CD14-positive monocyte (primary cell): ENCODE measurements around the gene SUMO3. TPM values are rescaled to one million over a fixed set of nuclear protein-coding genes. Genes with fewer than 3 reads are reported as not detected.
A peak's percentile ranks its signal among the peaks of the same experiment; 100 is the strongest.

Experiments used
- DNase-seq, 3 donors: peaks; one replicate each; pipeline ENCODE4 v3.0.0-alpha.2; 2011 to 2022
- H2AFZ ChIP-seq: 2 replicates; pipeline ENCODE4 v1.6.0; 2012; ENCODE audit warnings: mild to moderate bottlenecking, low read depth, low read length, inconsistent platforms; ENCODE audit not compliant: insufficient read depth, poor library complexity, severe bottlenecking
- H3K27ac ChIP-seq, 2 donors: 1 replicate in 1 of 2; 2 replicates in 1 of 2; pipeline ENCODE4 v1.5.1; 2012 to 2013; ENCODE audit warnings: low read length in 2 of 2, control low read depth in 1 of 2, inconsistent platforms in 1 of 2, low read depth in 1 of 2, mild to moderate bottlenecking in 1 of 2
- H3K27me3 ChIP-seq, 2 donors: one replicate each; pipeline versions ENCODE4 v1.6.0 to v1.6.1; 2011 to 2013; ENCODE audit warnings: low read length in 2 of 2; ENCODE audit not compliant: control insufficient read depth in 2 of 2, insufficient read depth in 2 of 2
- H3K36me3 ChIP-seq, 2 donors: replicated peaks in 1 of 2; 1 replicate in 1 of 2; 2 replicates in 1 of 2; pipeline versions ENCODE4 v1.5.1 to v1.6.1; 2012 to 2013; ENCODE audit warnings: low read length in 2 of 2, control low read depth in 1 of 2, inconsistent platforms in 1 of 2, mild to moderate bottlenecking in 1 of 2; ENCODE audit not compliant: insufficient read depth in 2 of 2, control insufficient read depth in 1 of 2
- H3K4me1 ChIP-seq, 2 donors: 1 replicate in 1 of 2; 2 replicates in 1 of 2; pipeline versions ENCODE4 v1.5.1 to v1.6.1; 2012 to 2013; ENCODE audit warnings: low read length in 2 of 2, control low read depth in 1 of 2, inconsistent platforms in 1 of 2, mild to moderate bottlenecking in 1 of 2, moderate library complexity in 1 of 2; ENCODE audit not compliant: insufficient read depth in 2 of 2, control insufficient read depth in 1 of 2
- H3K4me2 ChIP-seq: replicated peaks from 2 replicates; pipeline ENCODE3; 2012; ENCODE audit warnings: low read length, moderate library complexity, mild to moderate bottlenecking; ENCODE audit not compliant: poor library complexity, severe bottlenecking; ENCODE audit errors: extremely low read depth
- H3K4me3 ChIP-seq, 3 experiments: fragments of 200-600 bp in 1 of 3; sonication (generic) in 1 of 3; replicated peaks in 1 of 3; 1 replicate in 2 of 3; 2 replicates in 1 of 3; pipeline ENCODE4 v1.5.1; 2011 to 2013; ENCODE audit warnings: low read length in 3 of 3, mild to moderate bottlenecking in 3 of 3, control low read depth in 2 of 3, low read depth in 2 of 3, inconsistent platforms in 1 of 3, moderate library complexity in 1 of 3
- H3K79me2 ChIP-seq: 2 replicates; pipeline ENCODE4 v1.6.0; 2012; ENCODE audit warnings: mild to moderate bottlenecking, control low read depth, inconsistent platforms, low read length, moderate library complexity; ENCODE audit not compliant: insufficient read depth
- H3K9ac ChIP-seq: 2 replicates; pipeline ENCODE4 v1.6.0; 2017; ENCODE audit warnings: low read length, mild to moderate bottlenecking; ENCODE audit not compliant: insufficient read depth, poor library complexity, severe bottlenecking
- H3K9me3 ChIP-seq, 2 donors: replicated peaks in 1 of 2; 1 replicate in 1 of 2; 2 replicates in 1 of 2; pipeline versions ENCODE4 v1.5.1 to v1.6.1; 2012 to 2013; ENCODE audit warnings: low read length in 2 of 2, control low read depth in 1 of 2; ENCODE audit not compliant: control insufficient read depth in 1 of 2, insufficient read depth in 1 of 2
- H4K20me1 ChIP-seq: 2 replicates; pipeline ENCODE4 v1.6.0; 2012; ENCODE audit warnings: mild to moderate bottlenecking, low read length, control low read depth, moderate library complexity; ENCODE audit not compliant: insufficient read depth
- H3K27ac Mint-ChIP-seq, 7 donors: one replicate each; pipeline ENCODE4 v1.8.0; 2020; ENCODE audit warnings: mild to moderate bottlenecking in 7 of 7, mixed read lengths in 7 of 7, moderate library complexity in 6 of 7, inconsistent platforms in 2 of 7
- H3K27me3 Mint-ChIP-seq, 3 donors: one replicate each; pipeline ENCODE4 v1.8.0; 2021 to 2022; ENCODE audit warnings: low read depth in 3 of 3, mild to moderate bottlenecking in 3 of 3, mixed read lengths in 3 of 3, moderate library complexity in 3 of 3, inconsistent platforms in 1 of 3
- H3K36me3 Mint-ChIP-seq, 2 donors: one replicate each; pipeline ENCODE4 v1.8.0; 2020; ENCODE audit warnings: mixed read lengths in 2 of 2, inconsistent platforms in 1 of 2, mild to moderate bottlenecking in 1 of 2
- H3K4me1 Mint-ChIP-seq: one replicate; pipeline ENCODE4 v1.8.0; 2020; ENCODE audit warnings: mild to moderate bottlenecking, mixed read lengths
- H3K4me3 Mint-ChIP-seq, 2 donors: one replicate each; pipeline ENCODE4 v1.8.0; 2020; ENCODE audit warnings: mild to moderate bottlenecking in 2 of 2, mixed read lengths in 2 of 2, moderate library complexity in 1 of 2
- H3K9me3 Mint-ChIP-seq, 7 donors: one replicate each; pipeline ENCODE4 v1.8.0; 2020 to 2022; ENCODE audit warnings: mixed read lengths in 7 of 7, mild to moderate bottlenecking in 6 of 7, moderate library complexity in 6 of 7, inconsistent platforms in 2 of 7
- CTCF ChIP-seq: fragments of 200-600 bp; IDR thresholded peaks from one replicate; pipeline ENCODE4 v1.8.0; 2022; ENCODE audit warnings: antibody characterized with exemption, mild to moderate bottlenecking
- WGBS: methylation state at CpG from one replicate; pipeline ENCODE4 v1.1.5; 2013; ENCODE audit warnings: missing lambda C conversion rate; ENCODE audit not compliant: insufficient coverage; 5-methylcytosine and 5-hydroxymethylcytosine counted together
- intact Hi-C, 2 donors: fragments of 100-400 bp; cut with micrococcal nuclease; formaldehyde crosslinking; loops; one replicate each; pipeline versions ENCODE4 v1.15.0 to v1.15.1; 2023
- polyA plus RNA-seq, 3 donors: library from polyadenylated mRNA; depleted of rRNA in 1 of 3; unstranded in 2 of 3; stranded (reverse) in 1 of 3; fragments of 300-500 nt in 2 of 3; fragments of >200 nt in 1 of 3; fragmentation: Illumina TruSeq in 2 of 3; gene quantifications; 1 replicate in 2 of 3; 2 replicates in 1 of 3; pipeline ENCODE4 v1.2.3, GENCODE V29; 2012 to 2021

SUMO3 gene
- polyA plus RNA-seq, 3 donors: 70.9 to 112 (median 109) TPM

DNA sequence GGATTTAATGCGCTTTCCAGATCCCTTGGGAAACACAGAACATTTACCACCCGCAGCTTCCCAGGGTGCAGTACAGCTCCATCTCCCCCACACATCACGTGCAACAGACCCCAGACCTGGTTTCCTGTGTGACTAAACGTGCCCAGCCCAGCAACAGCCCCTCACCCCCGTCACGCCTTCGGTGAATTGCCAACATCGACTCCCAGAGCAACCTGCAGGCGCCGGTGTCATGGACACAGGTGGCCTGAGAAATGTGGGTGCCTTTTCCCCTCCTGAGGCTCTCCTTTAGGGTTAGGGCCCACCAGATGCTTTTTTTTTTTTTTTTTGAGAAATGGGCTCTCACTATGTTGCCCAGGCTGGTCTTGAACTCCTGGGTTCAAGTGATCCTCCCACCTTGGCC is 24.2 kb upstream of the SUMO3 start:
- no peak overlapping the region for H3K9ac ChIP-seq
- H3K9me3 ChIP-seq: no peaks in the 10 kb centered on the region
- no peak overlapping the region for H3K27ac ChIP-seq
- no peaks in the 10 kb centered on the region for H3K36me3 Mint-ChIP-seq
- WGBS: 88% methylated on average over 5 of the region's 10 CpGs
- no peaks in the 10 kb centered on the region for H3K79me2 ChIP-seq
- peaks cover 0 to 2% (median 0%) of the 10 kb centered on the region in 7 donors for H3K9me3 Mint-ChIP-seq
- H3K27me3 ChIP-seq: no peaks in the 10 kb centered on the region
- H3K36me3 ChIP-seq: no peaks in the 10 kb centered on the region
- no peak for TF ChIP-seq CTCF
- no peak for DNase-seq
- peaks cover 5 to 12% (median 10%) of the 10 kb centered on the region in 3 donors for H3K27me3 Mint-ChIP-seq
- H3K4me3 ChIP-seq: no peak overlapping the region
- peaks cover 20 to 23% of the 10 kb centered on the region in 2 donors for H3K4me1 ChIP-seq
- no peak overlapping the region for H3K4me3 Mint-ChIP-seq
- H4K20me1 ChIP-seq: peaks cover 4% of the 10 kb centered on the region
- H3K4me2 ChIP-seq: no peak overlapping the region
- H3K27ac Mint-ChIP-seq: peak overlapping the region in 1 of 7 donors; percentile 47
- intact Hi-C loops: no loop called here
- peaks cover 22% of the 10 kb centered on the region for H3K4me1 Mint-ChIP-seq
- no peak overlapping the region for H2AFZ ChIP-seq

GRCh38 chr21:44840771-44841170 is 22.9 kb upstream of the SUMO3 start:
- peaks cover 7 to 10% of the 10 kb centered on the region in 2 donors for H3K4me1 ChIP-seq
- WGBS: 81% methylated on average over 10 of the region's 11 CpGs

More at GRCh38 chr21:44840771-44841170, 22.9 kb upstream of the SUMO3 start:
- no peaks in the 10 kb centered on the region for H3K36me3 ChIP-seq
- H3K4me3 Mint-ChIP-seq: no peak overlapping the region
- no peak overlapping the region for H3K9ac ChIP-seq
- peaks cover 14% of the 10 kb centered on the region for H3K4me1 Mint-ChIP-seq
- H3K27me3 ChIP-seq: no peaks in the 10 kb centered on the region
- H3K36me3 Mint-ChIP-seq: no peaks in the 10 kb centered on the region
- DNase-seq: no peak
- no peak overlapping the region for H3K4me2 ChIP-seq
- peaks cover 0 to 2% (median 0%) of the 10 kb centered on the region in 7 donors for H3K9me3 Mint-ChIP-seq
- intact Hi-C loops: no loop called here
- H3K79me2 ChIP-seq: no peaks in the 10 kb centered on the region
- peaks cover 7 to 12% (median 10%) of the 10 kb centered on the region in 3 donors for H3K27me3 Mint-ChIP-seq
- H2AFZ ChIP-seq: no peak overlapping the region
- no peak overlapping the region for H3K4me3 ChIP-seq
- no peak for TF ChIP-seq CTCF
- H3K27ac Mint-ChIP-seq: no peak overlapping the region
- no peaks in the 10 kb centered on the region for H3K9me3 ChIP-seq
- H3K27ac ChIP-seq: no peak overlapping the region
- no peaks in the 10 kb centered on the region for H4K20me1 ChIP-seq
